Karpas-422 (cell line): ENCODE results near the gene XPR1. TPM values are rescaled to one million over a fixed set of nuclear protein-coding genes. Genes with fewer than 3 reads are reported as not detected.

ENCODE experiments used
- DNase-seq: peaks from one replicate; pipeline ENCODE4 v3.0.0-alpha.2; 2015
- H2AFZ ChIP-seq: fragments of 200-600 bp; sonication (generic); 2 replicates; pipeline ENCODE4 v1.6.1; 2014; ENCODE audit warnings: antibody characterized with exemption, low read length, mixed read lengths
- H3K27ac ChIP-seq: fragments of 200-600 bp; sonication (generic); 2 replicates; pipeline ENCODE4 v1.5.1; 2014; ENCODE audit warnings: mild to moderate bottlenecking, low read length, moderate library complexity
- H3K27me3 ChIP-seq: fragments of 200-600 bp; sonication (generic); 2 replicates; pipeline ENCODE4 v1.6.1; 2014; ENCODE audit warnings: low read length, mixed read lengths
- H3K36me3 ChIP-seq: fragments of 200-600 bp; sonication (generic); 2 replicates; pipeline ENCODE4 v1.6.1; 2014; ENCODE audit warnings: low read length, mixed read lengths; ENCODE audit not compliant: insufficient read depth
- H3K4me1 ChIP-seq: fragments of 200-600 bp; sonication (generic); 2 replicates; pipeline ENCODE4 v1.6.1; 2014; ENCODE audit warnings: mild to moderate bottlenecking, low read length, mixed read lengths
- H3K4me2 ChIP-seq: fragments of 200-600 bp; sonication (generic); 2 replicates; pipeline ENCODE4 v1.6.1; 2014; ENCODE audit warnings: low read length, low read depth, mild to moderate bottlenecking; ENCODE audit not compliant: poor library complexity, severe bottlenecking
- H3K4me3 ChIP-seq: fragments of 200-600 bp; sonication (generic); 2 replicates; pipeline ENCODE4 v1.5.1; 2014; ENCODE audit warnings: mild to moderate bottlenecking, antibody characterized with exemption, low read length, mixed read lengths
- H3K79me2 ChIP-seq: fragments of 200-600 bp; sonication (generic); 2 replicates; pipeline ENCODE4 v1.6.1; 2014; ENCODE audit warnings: mild to moderate bottlenecking, low read length, mixed read lengths
- H3K9ac ChIP-seq: fragments of 200-600 bp; sonication (generic); 2 replicates; pipeline ENCODE4 v1.6.0; 2014; ENCODE audit warnings: low read length
- H3K9me2 ChIP-seq: fragments of 200-600 bp; sonication (generic), shearing (Covaris generic); replicated peaks from 2 replicates; pipeline ENCODE4 v1.6.0; 2014; ENCODE audit warnings: mild to moderate bottlenecking, low read length, moderate library complexity; ENCODE audit not compliant: insufficient read depth
- H3K9me3 ChIP-seq: fragments of 300-700, 200-600 bp; sonication (generic); 2 replicates; pipeline ENCODE4 v1.6.1; 2014; ENCODE audit warnings: low read length, mixed read lengths
- H4K20me1 ChIP-seq: fragments of 200-600 bp; sonication (generic); 2 replicates; pipeline ENCODE4 v1.6.1; 2014; ENCODE audit warnings: mild to moderate bottlenecking, antibody characterized with exemption, low read length, low read depth; ENCODE audit not compliant: insufficient read depth
- total RNA-seq: library from RNA; depleted of rRNA; stranded (reverse); fragments of >200 nt; shearing (Covaris generic); gene quantifications from 2 replicates; pipeline ENCODE4 v1.2.3, GENCODE V29; 2014; ENCODE audit warnings: low replicate concordance

Gene XPR1
- total RNA-seq, 1 experiment from 2014 or later, result 38.3 TPM

GRCh38 chr1:180630408-180631193 is 1.2 kb upstream of the XPR1 start:
- peak overlapping the region; percentile 18 for H3K4me2 ChIP-seq
- no peaks in the 10 kb centered on the region for H3K9me2 ChIP-seq
- no peaks in the 10 kb centered on the region for H3K36me3 ChIP-seq
- H4K20me1 ChIP-seq, result peaks cover 11% of the 10 kb centered on the region; the same call in 1 of the 2 replicates
- H3K4me1 ChIP-seq, result peaks cover 48% of the 10 kb centered on the region
- H3K9ac ChIP-seq, result no peak overlapping the region
- no peak overlapping the region for H3K27ac ChIP-seq
- H3K4me3 ChIP-seq, result no peak overlapping the region
- H3K27me3 ChIP-seq, result no peaks in the 10 kb centered on the region
- DNase-seq, result no peak
- H3K79me2 ChIP-seq, result peaks cover 23% of the 10 kb centered on the region
- H3K9me3 ChIP-seq, result no peaks in the 10 kb centered on the region
- H2AFZ ChIP-seq, result peak overlapping the region; percentile 0; the same call in 1 of the 2 replicates

GRCh38 chr1:180631194-180631765 is 542 bp upstream of the XPR1 start:
- no peak overlapping the region for H3K4me3 ChIP-seq
- no peaks in the 10 kb centered on the region for H3K9me3 ChIP-seq
- H4K20me1 ChIP-seq, result peaks cover 11% of the 10 kb centered on the region; the same call in 1 of the 2 replicates
- peak overlapping the region; percentile 0; the same call in 1 of the 2 replicates for H2AFZ ChIP-seq
- no peak overlapping the region for H3K9ac ChIP-seq
- no peaks in the 10 kb centered on the region for H3K36me3 ChIP-seq
- no peaks in the 10 kb centered on the region for H3K9me2 ChIP-seq
- H3K79me2 ChIP-seq, result peaks cover 23% of the 10 kb centered on the region
- DNase-seq, result peak; percentile 63
- H3K4me2 ChIP-seq, result peak overlapping the region; percentile 18
- peak overlapping the region; percentile 3; the same call in 1 of the 2 replicates for H3K27ac ChIP-seq
- H3K4me1 ChIP-seq, result peaks cover 55% of the 10 kb centered on the region
- H3K27me3 ChIP-seq, result no peaks in the 10 kb centered on the region

- peaks cover 52% of the 10 kb centered on the region for H3K4me1 ChIP-seq
- H3K9ac ChIP-seq, result peak overlapping the region; percentile 85
- H2AFZ ChIP-seq, result peak overlapping the region; percentile 81; the same call in 1 of the 2 replicates
- H3K4me2 ChIP-seq, result peak overlapping the region; percentile 95
- peaks cover 11% of the 10 kb centered on the region; the same call in 1 of the 2 replicates for H4K20me1 ChIP-seq
- H3K27me3 ChIP-seq, result no peaks in the 10 kb centered on the region
- peaks cover 23% of the 10 kb centered on the region for H3K79me2 ChIP-seq
- no peaks in the 10 kb centered on the region for H3K9me3 ChIP-seq
- H3K36me3 ChIP-seq, result no peaks in the 10 kb centered on the region
- no peaks in the 10 kb centered on the region for H3K9me2 ChIP-seq
- peak overlapping the region; percentile 51; the same call in 1 of the 2 replicates for H3K27ac ChIP-seq
- peak overlapping the region; percentile 81 for H3K4me3 ChIP-seq
- peak; percentile 81 for DNase-seq
Measured at GRCh38 chr1:180632326-180633056, 669 bp downstream of the XPR1 start.

GRCh38 chr1:180633057-180634056 is 1.5 kb downstream of the XPR1 start:
- H3K9me2 ChIP-seq, result no peaks in the 10 kb centered on the region
- no peak overlapping the region for H2AFZ ChIP-seq
- no peaks in the 10 kb centered on the region for H3K36me3 ChIP-seq
- H3K9ac ChIP-seq, result peak overlapping the region; percentile 85
- H3K27me3 ChIP-seq, result no peaks in the 10 kb centered on the region
- H3K4me1 ChIP-seq, result peaks cover 49% of the 10 kb centered on the region
- peak overlapping the region; percentile 95 for H3K4me2 ChIP-seq
- H3K4me3 ChIP-seq, result peak overlapping the region; percentile 81
- no peaks in the 10 kb centered on the region for H3K9me3 ChIP-seq
- peaks cover 11% of the 10 kb centered on the region; the same call in 1 of the 2 replicates for H4K20me1 ChIP-seq
- no peak overlapping the region for H3K27ac ChIP-seq
- peaks cover 23% of the 10 kb centered on the region for H3K79me2 ChIP-seq
- peak; percentile 53 for DNase-seq

GRCh38 chr1:180636138-180636537 is 4.3 kb downstream of the XPR1 start:
- Histone ChIP-seq H3K36me3 (no peaks in the 10 kb centered on the region), H2AFZ (no peak overlapping the region), H4K20me1 (peaks cover 11% of the 10 kb centered on the region; the same call in 1 of the 2 replicates), H3K79me2 (peaks cover 43% of the 10 kb centered on the region), H3K9ac (no peak overlapping the region), H3K27me3 (no peaks in the 10 kb centered on the region), H3K4me2 (peak overlapping the region; percentile 34), H3K4me3 (no peak overlapping the region), H3K9me2 (no peaks in the 10 kb centered on the region), H3K9me3 (no peaks in the 10 kb centered on the region), H3K27ac (no peak overlapping the region), H3K4me1 (peaks cover 58% of the 10 kb centered on the region)
- peak; percentile 56 for DNase-seq

- no peak overlapping the region for H3K9ac ChIP-seq
- no peaks in the 10 kb centered on the region for H3K9me3 ChIP-seq
- H2AFZ ChIP-seq, result no peak overlapping the region
- H3K79me2 ChIP-seq, result peaks cover 57% of the 10 kb centered on the region
- H3K27ac ChIP-seq, result 0 out of 2 replicates have a peak overlapping the region, but pooled peaks have one; percentile 15
- no peaks in the 10 kb centered on the region for H3K36me3 ChIP-seq
- no peaks in the 10 kb centered on the region for H3K27me3 ChIP-seq
- H3K9me2 ChIP-seq, result no peaks in the 10 kb centered on the region
- peaks cover 32% of the 10 kb centered on the region for H3K4me1 ChIP-seq
- H4K20me1 ChIP-seq, result no peaks in the 10 kb centered on the region
- no peak overlapping the region for H3K4me3 ChIP-seq
- H3K4me2 ChIP-seq, result peak overlapping the region; percentile 3
- no peak for DNase-seq
Measured at GRCh38 chr1:180639871-180640270, 8.0 kb downstream of the XPR1 start.

- Histone ChIP-seq H2AFZ (no peak overlapping the region), H4K20me1 (no peaks in the 10 kb centered on the region), H3K27me3 (no peaks in the 10 kb centered on the region), H3K4me3 (no peak overlapping the region), H3K4me2 (no peak overlapping the region), H3K4me1 (peaks cover 25% of the 10 kb centered on the region), H3K27ac (no peak overlapping the region), H3K9ac (no peak overlapping the region), H3K79me2 (peaks cover 63% of the 10 kb centered on the region), H3K9me2 (no peaks in the 10 kb centered on the region), H3K9me3 (no peaks in the 10 kb centered on the region), H3K36me3 (no peaks in the 10 kb centered on the region)
- no peak for DNase-seq
Measured at GRCh38 chr1:180640531-180640949, 8.7 kb downstream of the XPR1 start.
